ENCODE measurements around the gene FBXL4.

The FBXL4 gene

GRCh38 chr6:98824162-98824901, 123.4 kb downstream of the FBXL4 start:
- no peak for DNase-seq

GRCh38 chr6:98823428-98824161, 124.2 kb downstream of the FBXL4 start:
- DNase-seq = no peak

DNA sequence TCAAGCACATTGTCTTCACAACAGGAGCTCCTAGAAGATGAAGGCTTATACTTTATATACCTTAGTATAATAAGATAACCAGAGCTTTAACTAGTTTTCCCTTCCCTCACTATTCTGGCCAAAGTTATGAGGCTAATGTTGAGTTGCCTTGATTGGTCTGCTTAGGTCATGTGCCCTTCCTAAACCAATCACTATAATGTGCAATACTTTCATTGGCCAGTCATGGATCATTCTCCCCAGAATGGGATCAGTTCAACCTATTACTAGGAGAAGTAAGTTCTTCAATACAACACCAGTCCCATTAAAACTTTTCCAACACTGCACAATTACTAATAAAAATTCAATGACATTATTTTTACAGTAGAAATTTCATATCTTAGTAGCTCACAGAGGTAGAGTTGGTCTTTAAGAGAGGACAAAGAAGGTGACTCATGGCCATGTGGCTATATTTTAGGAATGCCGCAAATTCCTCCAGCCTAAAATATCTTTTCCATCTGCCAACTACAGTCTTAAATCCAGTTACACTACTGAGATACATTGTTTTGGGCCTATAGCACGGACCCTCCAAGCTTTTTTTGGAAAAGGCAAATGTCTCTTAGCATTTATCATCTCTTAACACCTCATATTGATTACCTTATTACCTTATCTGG, 125.9 kb downstream of the FBXL4 start:
- DNase-seq = no peak

All from stimulated activated CD4-positive, alpha-beta T cell treated with anti-CD3 and anti-CD28 coated beads, Interleukin-2, amount 100 ng/mL, for 24 hours (primary cell).